Lung (tissue), 12 donors: ENCODE results near the gene IDH3B. TPM values are rescaled to one million over a fixed set of nuclear protein-coding genes. Genes with fewer than 3 reads are reported as not detected.

ENCODE experiments used
- ATAC-seq: fragments of 200-7000 bp; cut with Tn5 transposase; one replicate; pipeline ENCODE4 v1.9.1; 2020; ENCODE audit warnings: moderate number of reproducible peaks; ENCODE audit not compliant: insufficient read depth, low FRiP score
- DNase-seq, 3 donors: peaks; one replicate each; pipeline ENCODE4 v3.0.0-alpha.2; 2013 to 2017
- H3K27ac ChIP-seq, 2 donors: one replicate each; pipeline ENCODE4 v1.5.1; 2013; ENCODE audit warnings: mild to moderate bottlenecking in 2 of 2, moderate library complexity in 2 of 2, control low read depth in 1 of 2, inconsistent platforms in 1 of 2, low read depth in 1 of 2, low read length in 1 of 2
- H3K27me3 ChIP-seq, 3 donors: one replicate each; pipeline ENCODE4 v1.5.1; 2013; ENCODE audit warnings: low read length in 2 of 3; ENCODE audit not compliant: control insufficient read depth in 3 of 3, insufficient read depth in 3 of 3
- H3K36me3 ChIP-seq, 4 donors: one replicate each; pipeline ENCODE4 v1.5.1; 2013; ENCODE audit warnings: low read length in 4 of 4, mild to moderate bottlenecking in 1 of 4, moderate library complexity in 1 of 4; ENCODE audit not compliant: control insufficient read depth in 4 of 4, insufficient read depth in 4 of 4
- H3K4me1 ChIP-seq, 5 donors: one replicate each; pipeline ENCODE4 v1.5.1; 2013; ENCODE audit warnings: low read length in 5 of 5, mild to moderate bottlenecking in 2 of 5, moderate library complexity in 1 of 5; ENCODE audit not compliant: control insufficient read depth in 5 of 5, insufficient read depth in 5 of 5
- H3K4me3 ChIP-seq: one replicate; pipeline ENCODE4 v1.5.1; 2013; ENCODE audit warnings: mild to moderate bottlenecking, control low read depth, moderate library complexity
- H3K9ac ChIP-seq, 2 donors: one replicate each; pipeline ENCODE4 v1.5.1; 2013; ENCODE audit warnings: low read length in 2 of 2, control low read depth in 1 of 2; ENCODE audit not compliant: insufficient read depth in 1 of 2
- H3K9me3 ChIP-seq, 4 donors: one replicate each; pipeline ENCODE4 v1.5.1; 2013; ENCODE audit warnings: low read length in 3 of 4, mild to moderate bottlenecking in 1 of 4, moderate library complexity in 1 of 4; ENCODE audit not compliant: control insufficient read depth in 4 of 4, insufficient read depth in 3 of 4
- CTCF ChIP-seq: IDR thresholded peaks from 2 replicates; pipeline ENCODE4 v1.5.1; 2012; ENCODE audit warnings: mild to moderate bottlenecking; ENCODE audit errors: control extremely low read depth, extremely low read depth
- WGBS, 2 donors: extraction: QIAGEN DNeasy Blood & Tissue Kit; methylation state at CpG; one replicate each; pipeline ENCODE4 v1.1.7; 2013; 5-methylcytosine and 5-hydroxymethylcytosine counted together
- polyA plus RNA-seq, 2 donors: library from polyadenylated mRNA; stranded (reverse); fragments of 200-250 nt; gene quantifications; one replicate each; pipeline ENCODE4 v1.2.1, GENCODE V29; 2013
- total RNA-seq, 2 donors: library from RNA; depleted of rRNA in 1 of 2; stranded (reverse); fragments of >200 nt in 1 of 2; gene quantifications; one replicate each; pipeline ENCODE4 v1.2.1, GENCODE V29; 2014 to 2021
- donor health status: control.
- donor health status: control.
- donor health status: Bipolar disorder and iron deficiency.
- donor health status: healthy.
- donor health status: DM: yes; HTN: yes; CAD: no.

IDH3B gene
- total and polyA plus RNA-seq, 4 donors = 65.3 to 83.1 (median 70.1) TPM

- no peak for ATAC-seq
- Histone ChIP-seq H3K9ac (no peak overlapping the region), H3K4me1 (no peaks in the 10 kb centered on the region), H3K27me3 (no peaks in the 10 kb centered on the region), H3K4me3 (no peak overlapping the region), H3K36me3 (no peaks in the 10 kb centered on the region), H3K27ac (no peak overlapping the region), H3K9me3 (no peaks in the 10 kb centered on the region)
- WGBS, 2 donors = 91 to 94% methylated on average over 9 of the region's 9 CpGs
- no peak for TF ChIP-seq CTCF
- DNase-seq = no peak
Observed at GRCh38 chr20:2708665-2709064, 44.6 kb upstream of the IDH3B start.

GRCh38 chr20:2708073-2708415 is 44.0 kb upstream of the IDH3B start:
- no peak for DNase-seq
- Histone ChIP-seq H3K27me3 (no peaks in the 10 kb centered on the region), H3K27ac (no peak overlapping the region), H3K9ac (no peak overlapping the region), H3K36me3 (no peaks in the 10 kb centered on the region), H3K4me3 (no peak overlapping the region), H3K9me3 (no peaks in the 10 kb centered on the region), H3K4me1 (no peaks in the 10 kb centered on the region)
- TF ChIP-seq CTCF = no peak
- WGBS, 2 donors = 83 to 95% methylated on average over 5 of the region's 5 CpGs
- no peak for ATAC-seq

- no peaks in the 10 kb centered on the region for H3K4me1 ChIP-seq
- no peaks in the 10 kb centered on the region for H3K27me3 ChIP-seq
- no peak overlapping the region for H3K9ac ChIP-seq
- H3K4me3 ChIP-seq = no peak overlapping the region
- H3K27ac ChIP-seq = no peak overlapping the region
- H3K9me3 ChIP-seq = no peaks in the 10 kb centered on the region
- WGBS, 2 donors = 80 to 86% methylated on average over 12 of the region's 12 CpGs
- H3K36me3 ChIP-seq = no peaks in the 10 kb centered on the region
- DNase-seq (no peak), ATAC-seq (no peak)
- TF ChIP-seq CTCF = no peak
Observed at GRCh38 chr20:2707353-2708072, 43.5 kb upstream of the IDH3B start.
